ENCODE data around the gene ZBTB16. TPM values are rescaled to one million over a fixed set of nuclear protein-coding genes. Genes with fewer than 3 reads are reported as not detected.
A peak's percentile ranks its signal among the peaks of the same experiment; 100 is the strongest.

Gene ZBTB16
- total RNA-seq, 5 donors from 2014 or later (not counting 1 experiment from before 2014, with no cell fraction given): 8.3 to 20.5 (median 12.4) TPM

DNA sequence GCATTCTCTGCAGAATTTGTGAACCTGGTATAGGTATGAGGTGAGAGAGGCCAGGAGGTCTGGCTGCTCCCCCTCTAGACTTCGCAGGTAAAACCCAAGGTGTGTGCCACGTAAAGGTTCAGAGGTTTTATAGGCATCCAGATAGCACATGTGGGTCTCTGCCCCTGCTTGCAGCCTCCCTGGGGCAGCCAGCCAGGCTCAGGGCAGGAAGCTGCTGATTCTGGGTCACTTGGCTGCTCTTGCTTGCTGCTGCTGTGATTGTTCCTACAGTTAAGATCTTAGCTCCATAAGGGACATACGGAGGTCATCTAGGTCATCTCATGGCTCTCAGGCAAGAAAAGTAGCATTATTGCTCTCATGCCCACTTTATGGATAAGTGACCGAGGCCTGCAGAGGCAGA lies 30.2 kb downstream of the ZBTB16 start:
- H3K9me3 Mint-ChIP-seq: no peaks in the 10 kb centered on the region
- no peak for DNase-seq
- POLR2A ChIA-PET: no interaction called here
- Histone ChIP-seq H3K4me1 (ENCODE audit: control insufficient read depth in 1 of 2, extremely low read depth in 1 of 2, insufficient read depth in 2 of 2, low read length in 2 of 2) (peaks cover 0 to 3% of the 10 kb centered on the region in 2 experiments), H3K9me3 (no peaks in the 10 kb centered on the region), H3K27ac (ENCODE audit: low read length) (no peak overlapping the region), H3K36me3 (ENCODE audit: control insufficient read depth in 2 of 2, extremely low read depth in 1 of 2, insufficient read depth in 1 of 2, low read length in 1 of 2) (no peaks in the 10 kb centered on the region), H3K27me3 (replicated peaks in 1 of 2; ENCODE audit: control insufficient read depth in 2 of 2, extremely low read depth in 1 of 2, insufficient read depth in 2 of 2, low read length in 1 of 2) (no peaks in the 10 kb centered on the region), H3K4me3 (ENCODE audit: control insufficient read depth in 1 of 2, extremely low read depth in 1 of 2, low read length in 1 of 2) (no peak overlapping the region)
- no peak overlapping the region for H3K4me3 Mint-ChIP-seq
- H3K4me1 Mint-ChIP-seq: peaks cover 20 to 40% (median 25%) of the 10 kb centered on the region in 3 donors
- ATAC-seq (replicated peaks in 1 of 4): no peak
- H3K36me3 Mint-ChIP-seq: no peaks in the 10 kb centered on the region
- CTCF ChIA-PET: interaction anchor here (0.7 to 1.1 kb wide), 2 partner anchors 26 to 33 kb away, joined by 3 to 4 read pairs; no protein-coding TSS in a partner anchor
- 78% methylated on average over 4 of the region's 4 CpGs for WGBS (ENCODE audit: insufficient coverage)
- no peak overlapping the region for H3K27ac Mint-ChIP-seq
- peaks cover 0 to under 1% of the 10 kb centered on the region in 2 donors for H3K27me3 Mint-ChIP-seq

DNA sequence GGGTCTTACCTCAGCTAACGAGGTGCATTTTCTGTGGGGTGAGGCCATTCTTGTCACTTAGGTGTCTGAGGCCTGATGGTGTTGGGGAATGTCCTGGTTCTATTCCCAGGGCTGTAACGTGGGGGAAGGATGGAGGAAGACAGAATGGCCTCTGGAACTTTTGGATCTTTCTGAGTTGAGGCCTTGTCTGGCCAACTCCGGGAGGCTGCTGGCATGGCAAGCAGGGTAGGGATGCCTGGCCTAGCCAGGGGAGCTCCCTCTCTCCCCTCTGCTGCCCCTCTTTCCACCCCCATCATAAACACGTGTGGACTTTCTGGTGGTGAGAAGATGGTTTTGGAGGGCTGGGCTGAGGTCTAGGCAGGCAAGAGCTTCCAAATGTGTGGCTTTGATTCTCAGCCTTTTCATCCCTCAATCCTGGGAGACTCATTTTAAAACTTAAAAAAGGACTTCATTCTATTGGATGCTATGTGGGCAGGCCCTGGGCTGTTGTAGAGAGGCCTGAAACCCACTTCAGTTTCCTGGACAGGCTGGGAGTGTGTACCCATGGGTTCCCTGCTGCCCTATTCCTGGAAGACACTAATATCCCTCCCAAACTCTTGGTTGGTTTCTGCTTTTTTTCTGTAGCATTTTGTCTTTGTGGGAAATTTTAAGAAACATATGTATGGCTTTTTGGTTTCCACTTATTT lies 30.9 kb downstream of the ZBTB16 start:
- Histone ChIP-seq H3K9me3 (no peaks in the 10 kb centered on the region), H3K27me3 (replicated peaks in 1 of 2; ENCODE audit: control insufficient read depth in 2 of 2, extremely low read depth in 1 of 2, insufficient read depth in 2 of 2, low read length in 1 of 2) (no peaks in the 10 kb centered on the region), H3K4me3 (ENCODE audit: control insufficient read depth in 1 of 2, extremely low read depth in 1 of 2, low read length in 1 of 2) (no peak overlapping the region), H3K36me3 (ENCODE audit: control insufficient read depth in 2 of 2, extremely low read depth in 1 of 2, insufficient read depth in 1 of 2, low read length in 1 of 2) (no peaks in the 10 kb centered on the region), H3K27ac (ENCODE audit: low read length) (peak overlapping the region; percentile 8), H3K4me1 (ENCODE audit: control insufficient read depth in 1 of 2, extremely low read depth in 1 of 2, insufficient read depth in 2 of 2, low read length in 2 of 2) (peaks cover 0 to 3% of the 10 kb centered on the region in 2 experiments)
- WGBS (ENCODE audit: insufficient coverage): 100% methylated on average over 2 of the region's 4 CpGs
- ChIA-PET CTCF (interaction anchor here (0.5 to 1.1 kb wide), 3 partner anchors 22 to 34 kb away, joined by 3 to 4 read pairs (median 4); no protein-coding TSS in a partner anchor), POLR2A (no interaction called here)
- no peak for ATAC-seq (replicated peaks in 1 of 4)
- Mint-ChIP-seq H3K4me3 (no peak overlapping the region), H3K4me1 (peaks cover 18 to 40% (median 22%) of the 10 kb centered on the region in 3 donors), H3K27ac (peak overlapping the region in 1 of 2 donors; percentile 50), H3K36me3 (no peaks in the 10 kb centered on the region), H3K27me3 (no peaks in the 10 kb centered on the region), H3K9me3 (no peaks in the 10 kb centered on the region)
- DNase-seq: no peak

DNA sequence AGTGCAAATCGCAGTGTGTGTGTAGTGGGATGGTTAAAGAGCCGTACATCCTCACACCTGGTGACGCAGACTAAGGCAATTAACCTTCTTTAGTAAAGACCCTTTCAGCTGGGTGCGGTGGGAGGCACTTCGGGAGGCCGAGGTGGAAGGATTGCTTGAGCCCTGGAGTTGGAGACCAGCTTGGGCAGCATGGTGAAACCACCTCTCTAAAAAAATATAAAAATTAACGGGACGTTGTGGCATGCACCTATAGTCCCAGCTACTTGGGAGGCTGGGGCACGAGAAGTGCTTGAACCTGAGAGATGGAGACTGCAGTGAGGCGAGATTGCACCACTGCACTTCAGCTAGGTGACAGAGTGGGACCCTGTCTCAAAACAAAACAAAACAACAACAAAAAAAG lies 31.5 kb downstream of the ZBTB16 start:
- Mint-ChIP-seq H3K4me1 (peaks cover 18 to 37% (median 19%) of the 10 kb centered on the region in 3 donors), H3K27ac (peak overlapping the region in 1 of 2 donors; percentile 50), H3K9me3 (no peaks in the 10 kb centered on the region), H3K27me3 (no peaks in the 10 kb centered on the region), H3K4me3 (no peak overlapping the region), H3K36me3 (no peaks in the 10 kb centered on the region)
- H3K4me3 ChIP-seq (ENCODE audit: control insufficient read depth in 1 of 2, extremely low read depth in 1 of 2, low read length in 1 of 2): no peak overlapping the region
- H3K27me3 ChIP-seq (replicated peaks in 1 of 2; ENCODE audit: control insufficient read depth in 2 of 2, extremely low read depth in 1 of 2, insufficient read depth in 2 of 2, low read length in 1 of 2): no peaks in the 10 kb centered on the region
- no peaks in the 10 kb centered on the region for H3K36me3 ChIP-seq (ENCODE audit: control insufficient read depth in 2 of 2, extremely low read depth in 1 of 2, insufficient read depth in 1 of 2, low read length in 1 of 2)
- ATAC-seq (replicated peaks in 1 of 4) (no peak), DNase-seq (no peak)
- no peak overlapping the region for H3K27ac ChIP-seq (ENCODE audit: low read length)
- WGBS (ENCODE audit: insufficient coverage): 98% methylated on average over 5 of the region's 10 CpGs
- ChIA-PET CTCF (interaction anchor here in 1 of 2 donors (0.5 to 1.1 kb wide), 2 partner anchors 22 to 25 kb away, joined by 4 read pairs; no protein-coding TSS in a partner anchor), POLR2A (no interaction called here)
- H3K4me1 ChIP-seq (ENCODE audit: control insufficient read depth in 1 of 2, extremely low read depth in 1 of 2, insufficient read depth in 2 of 2, low read length in 2 of 2): peaks cover 0 to 3% of the 10 kb centered on the region in 2 experiments
- H3K9me3 ChIP-seq: no peaks in the 10 kb centered on the region

DNA sequence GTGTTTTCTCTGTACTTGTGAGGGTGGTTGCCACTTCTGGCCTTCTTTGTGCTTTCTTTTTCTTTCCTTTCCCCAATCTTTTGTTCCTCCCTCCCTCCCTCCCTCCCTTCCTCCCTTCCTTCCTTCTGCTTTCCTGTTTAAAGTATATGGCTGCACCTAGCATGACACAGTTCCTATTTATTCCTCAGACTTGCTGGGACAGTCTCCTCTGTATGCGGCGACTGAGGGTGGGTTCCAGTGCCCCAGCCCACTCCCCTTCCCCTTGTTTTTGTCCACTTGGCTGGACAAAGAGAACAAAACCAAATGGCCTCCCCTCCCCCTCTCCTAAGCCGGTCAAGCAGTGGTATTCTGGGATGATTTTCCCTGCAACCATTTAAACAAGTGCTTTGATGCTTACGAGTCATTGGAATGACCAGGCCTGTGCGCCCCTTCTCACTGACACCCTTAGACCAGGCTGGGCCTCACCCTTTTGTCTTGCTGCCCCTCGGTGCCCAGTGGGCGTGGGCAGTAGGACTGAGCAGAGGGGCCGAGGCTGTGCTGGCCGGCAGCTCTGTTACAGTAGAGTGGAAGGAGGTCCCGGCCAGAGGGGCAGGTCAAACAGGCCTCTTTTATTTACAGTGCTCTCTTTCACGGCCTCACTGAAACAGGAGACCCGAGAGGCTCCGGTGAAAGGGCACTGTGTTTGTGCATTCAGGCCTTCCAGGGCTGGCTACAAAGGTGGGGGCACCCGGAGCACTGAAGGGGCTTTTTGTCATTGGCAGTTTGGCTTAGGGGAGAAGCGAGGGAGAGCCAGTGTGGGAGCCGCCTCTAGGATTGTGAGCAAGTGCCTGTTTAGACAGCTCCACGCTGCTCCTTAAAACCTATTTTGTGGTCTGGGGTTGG lies 32.2 kb downstream of the ZBTB16 start:
- no peaks in the 10 kb centered on the region for H3K9me3 ChIP-seq

DNA sequence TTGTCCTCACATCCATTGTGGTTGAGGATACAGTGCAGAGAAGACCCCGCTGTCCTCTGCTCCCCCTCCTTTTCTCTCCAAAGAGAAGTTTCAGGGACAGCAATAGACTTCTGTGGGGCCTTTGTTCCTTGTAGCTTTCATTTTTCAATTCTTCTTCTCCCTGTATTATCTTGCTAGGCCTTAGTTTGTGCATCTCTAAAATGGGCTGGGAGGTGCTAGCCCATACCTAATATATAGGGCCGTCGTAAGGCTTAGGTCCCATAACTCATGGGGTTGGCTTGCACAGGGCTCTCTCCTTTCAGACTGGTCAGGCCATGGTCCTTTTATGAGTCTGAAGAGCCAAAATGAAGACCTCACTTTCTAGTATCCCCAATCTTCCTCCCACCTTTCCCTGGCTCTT lies 33.0 kb downstream of the ZBTB16 start:
- Histone ChIP-seq H3K9me3 (no peaks in the 10 kb centered on the region), H3K27ac (ENCODE audit: low read length) (peak overlapping the region; percentile 8), H3K36me3 (ENCODE audit: control insufficient read depth in 2 of 2, extremely low read depth in 1 of 2, insufficient read depth in 1 of 2, low read length in 1 of 2) (no peaks in the 10 kb centered on the region), H3K27me3 (replicated peaks in 1 of 2; ENCODE audit: control insufficient read depth in 2 of 2, extremely low read depth in 1 of 2, insufficient read depth in 2 of 2, low read length in 1 of 2) (no peaks in the 10 kb centered on the region), H3K4me3 (ENCODE audit: control insufficient read depth in 1 of 2, extremely low read depth in 1 of 2, low read length in 1 of 2) (no peak overlapping the region), H3K4me1 (ENCODE audit: control insufficient read depth in 1 of 2, extremely low read depth in 1 of 2, insufficient read depth in 2 of 2, low read length in 2 of 2) (peaks cover 0 to under 1% of the 10 kb centered on the region in 2 experiments)
- ATAC-seq (replicated peaks in 1 of 4): no peak
- H3K4me1 Mint-ChIP-seq: peaks cover 6 to 29% (median 7%) of the 10 kb centered on the region in 3 donors
- 100% methylated on average over 3 of the region's 3 CpGs for WGBS (ENCODE audit: insufficient coverage)
- ChIA-PET CTCF (interaction anchor here in 1 of 2 donors (0.6 kb wide), 1 partner anchor 122 kb away, joined by 5 read pairs; no protein-coding TSS in a partner anchor), POLR2A (no interaction called here)
- no peaks in the 10 kb centered on the region for H3K27me3 Mint-ChIP-seq
- no peaks in the 10 kb centered on the region for H3K9me3 Mint-ChIP-seq
- no peak overlapping the region for H3K4me3 Mint-ChIP-seq
- H3K36me3 Mint-ChIP-seq: no peaks in the 10 kb centered on the region
- no peak for DNase-seq
- H3K27ac Mint-ChIP-seq: no peak overlapping the region

More for the DNA sequence above, 32.2 kb downstream of the ZBTB16 start:
- CTCF ChIA-PET: no interaction called here
- POLR2A ChIA-PET: no interaction called here
- no peak overlapping the region for H3K27ac Mint-ChIP-seq
- Histone ChIP-seq H3K27ac (ENCODE audit: low read length) (no peak overlapping the region), H3K4me1 (ENCODE audit: control insufficient read depth in 1 of 2, extremely low read depth in 1 of 2, insufficient read depth in 2 of 2, low read length in 2 of 2) (peaks cover 0 to 3% of the 10 kb centered on the region in 2 experiments), H3K4me3 (ENCODE audit: control insufficient read depth in 1 of 2, extremely low read depth in 1 of 2, low read length in 1 of 2) (no peak overlapping the region), H3K27me3 (replicated peaks in 1 of 2; ENCODE audit: control insufficient read depth in 2 of 2, extremely low read depth in 1 of 2, insufficient read depth in 2 of 2, low read length in 1 of 2) (no peaks in the 10 kb centered on the region), H3K36me3 (ENCODE audit: control insufficient read depth in 2 of 2, extremely low read depth in 1 of 2, insufficient read depth in 1 of 2, low read length in 1 of 2) (no peaks in the 10 kb centered on the region)
- DNase-seq (no peak), ATAC-seq (replicated peaks in 1 of 4) (no peak)
- peaks cover 13 to 33% (median 14%) of the 10 kb centered on the region in 3 donors for H3K4me1 Mint-ChIP-seq
- no peak overlapping the region for H3K4me3 Mint-ChIP-seq
- H3K36me3 Mint-ChIP-seq: no peaks in the 10 kb centered on the region
- H3K27me3 Mint-ChIP-seq: no peaks in the 10 kb centered on the region
- 88% methylated on average over 16 of the region's 17 CpGs for WGBS (ENCODE audit: insufficient coverage)
- H3K9me3 Mint-ChIP-seq: no peaks in the 10 kb centered on the region

DNA sequence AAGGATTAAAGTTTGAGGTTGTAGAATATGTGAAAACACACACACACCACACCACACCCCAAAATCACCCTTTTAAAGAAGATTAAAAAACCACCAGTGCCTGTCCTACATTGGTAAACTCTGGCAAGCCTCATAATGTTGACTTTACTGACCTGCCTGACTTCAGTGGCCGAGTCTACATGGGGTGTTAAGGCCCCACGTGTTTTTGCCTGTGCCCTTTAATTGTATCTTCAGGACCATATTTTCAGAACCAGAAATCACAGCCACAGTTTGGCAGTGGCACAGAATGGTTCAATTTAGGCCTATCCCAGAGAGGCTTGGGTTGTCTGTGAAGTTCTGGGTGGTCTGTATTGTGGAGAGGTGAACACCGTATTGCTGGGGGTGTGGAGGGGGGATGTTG lies 33.4 kb downstream of the ZBTB16 start:
- CTCF ChIA-PET: interaction anchor here in 1 of 2 donors (0.6 kb wide), 1 partner anchor 122 kb away, joined by 5 read pairs; no protein-coding TSS in a partner anchor
- Histone ChIP-seq H3K36me3 (ENCODE audit: control insufficient read depth in 2 of 2, extremely low read depth in 1 of 2, insufficient read depth in 1 of 2, low read length in 1 of 2) (no peaks in the 10 kb centered on the region), H3K27me3 (replicated peaks in 1 of 2; ENCODE audit: control insufficient read depth in 2 of 2, extremely low read depth in 1 of 2, insufficient read depth in 2 of 2, low read length in 1 of 2) (no peaks in the 10 kb centered on the region), H3K4me1 (ENCODE audit: control insufficient read depth in 1 of 2, extremely low read depth in 1 of 2, insufficient read depth in 2 of 2, low read length in 2 of 2) (no peaks in the 10 kb centered on the region), H3K9me3 (no peaks in the 10 kb centered on the region), H3K4me3 (ENCODE audit: control insufficient read depth in 1 of 2, extremely low read depth in 1 of 2, low read length in 1 of 2) (no peak overlapping the region), H3K27ac (ENCODE audit: low read length) (no peak overlapping the region)
- ATAC-seq (replicated peaks in 1 of 4) (no peak), DNase-seq (no peak)
- no peaks in the 10 kb centered on the region for H3K36me3 Mint-ChIP-seq
- H3K4me3 Mint-ChIP-seq: no peak overlapping the region
- no peak overlapping the region for H3K27ac Mint-ChIP-seq
- POLR2A ChIA-PET: no interaction called here
- H3K9me3 Mint-ChIP-seq: no peaks in the 10 kb centered on the region
- peaks cover under 1 to 27% (median 7%) of the 10 kb centered on the region in 3 donors for H3K4me1 Mint-ChIP-seq
- 95% methylated on average over 2 of the region's 3 CpGs for WGBS (ENCODE audit: insufficient coverage)
- no peaks in the 10 kb centered on the region for H3K27me3 Mint-ChIP-seq
